OCI-LY1 (cell line): ENCODE data around the gene ZNF574.

Experiments used
- CTCF ChIP-seq: fragments of 200-600 bp; sonication (generic), shearing (Covaris generic); IDR thresholded peaks from 2 replicates; pipeline ENCODE4 v1.5.1; 2017; ENCODE audit warnings: mild to moderate bottlenecking, antibody characterized with exemption, low read length, moderate library complexity, mixed read lengths
- EZH2 ChIP-seq: fragments of 200-600 bp; sonication (generic), shearing (Covaris generic); IDR thresholded peaks from 2 replicates; pipeline ENCODE4 v1.8.0; 2017; ENCODE audit warnings: borderline replicate concordance, mixed run types, mild to moderate bottlenecking, antibody characterized with exemption, low read length, moderate library complexity, mixed read lengths

- TF ChIP-seq EZH2 = no peak
- TF ChIP-seq CTCF = no peak
These were observed 21.8 kb upstream of the ZNF574 start for GRCh38 chr19:42054205-42054604.
